PC-3 (cell line): ENCODE measurements around the gene SMARCA4. TPM values are rescaled to one million over a fixed set of nuclear protein-coding genes. Genes with fewer than 3 reads are reported as not detected.

Experiments
- ATAC-seq: fragments of 200-7000 bp; cut with Tn5 transposase; 2 replicates; pipeline ENCODE4 v1.9.1; 2020; ENCODE audit warnings: mild to moderate bottlenecking, moderate library complexity
- BruUV-seq: library from RNA; stranded (reverse); fragments of 400-500 nt; replicated peaks from 2 replicates; lab custom pipeline; 2021; lab: Mats Ljungman, UMichigan
- CTCF ChIA-PET: fragments of 300-600 bp; sonication (Branson Sonifier 250); formaldehyde crosslinking; loops from one replicate; lab custom pipeline; 2022; ENCODE audit warnings: antibody characterized with exemption; lab: Charles Lee
- POLR2A ChIA-PET: fragments of 300-600 bp; sonication (Branson Sonifier 250); formaldehyde crosslinking; loops from one replicate; lab custom pipeline; 2022; ENCODE audit warnings: antibody characterized with exemption; ENCODE audit not compliant: unreplicated experiment; lab: Charles Lee
- DNase-seq: peaks from one replicate; pipeline ENCODE4 v3.0.0-alpha.2; 2015
- H2AFZ ChIP-seq: fragments of 300-600 bp; sonication (generic); 2 replicates; pipeline ENCODE4 v1.6.0; 2016; ENCODE audit warnings: antibody characterized with exemption, low read length
- H3F3A ChIP-seq: fragments of 300-600 bp; sonication (generic); one replicate; pipeline ENCODE4 v1.6.0; 2017; ENCODE audit warnings: antibody characterized with exemption, low read length, control low read depth, mild to moderate bottlenecking; ENCODE audit not compliant: unreplicated experiment
- H3K27ac ChIP-seq: fragments of 300-600 bp; sonication (generic); 2 replicates; pipeline ENCODE4 v1.5.1; 2016; ENCODE audit warnings: mild to moderate bottlenecking, low read length
- H3K27me3 ChIP-seq: fragments of 300-600 bp; sonication (generic); 2 replicates; pipeline ENCODE4 v1.6.1; 2016; ENCODE audit warnings: low read length, mixed read lengths
- H3K36me3 ChIP-seq: fragments of 300-600 bp; sonication (generic); 2 replicates; pipeline ENCODE4 v1.6.1; 2016; ENCODE audit warnings: low read depth, mixed run types, low read length, mixed read lengths
- H3K4me1 ChIP-seq: fragments of 300-600 bp; sonication (generic); 2 replicates; pipeline ENCODE4 v1.5.1; 2016; ENCODE audit warnings: low read length; ENCODE audit not compliant: insufficient read depth
- H3K4me2 ChIP-seq: fragments of 300-600 bp; sonication (generic); 2 replicates; pipeline ENCODE4 v1.6.0; 2016; ENCODE audit warnings: low read length
- H3K4me3 ChIP-seq: fragments of 300-600 bp; sonication (generic); 2 replicates; pipeline ENCODE4 v1.5.1; 2016; ENCODE audit warnings: mild to moderate bottlenecking, low read length, mixed read lengths
- H3K79me2 ChIP-seq: fragments of 300-600 bp; sonication (generic); 2 replicates; pipeline ENCODE4 v1.6.1; 2017; ENCODE audit warnings: low read length, mixed read lengths
- H3K9ac ChIP-seq: fragments of 300-600 bp; sonication (generic); 2 replicates; pipeline ENCODE4 v1.6.0; 2016; ENCODE audit warnings: mild to moderate bottlenecking, low read length
- H3K9me2 ChIP-seq: fragments of 300-600 bp; sonication (generic); replicated peaks from 2 replicates; pipeline ENCODE4 v1.6.1; 2016; ENCODE audit warnings: mixed run types, low read length, mixed read lengths
- H3K9me3 ChIP-seq: fragments of 300-600 bp; sonication (generic); 2 replicates; pipeline ENCODE4 v1.6.1; 2016; ENCODE audit warnings: low read length, mixed read lengths
- H4K20me1 ChIP-seq: fragments of 300-600 bp; sonication (generic); 2 replicates; pipeline ENCODE4 v1.6.1; 2016; ENCODE audit warnings: low read length, mixed read lengths
- EZH2 ChIP-seq: fragments of 300-600 bp; sonication (generic); IDR thresholded peaks from one replicate; pipeline ENCODE4 v1.6.1; 2017; ENCODE audit warnings: antibody characterized with exemption, mild to moderate bottlenecking, low read length; ENCODE audit not compliant: unreplicated experiment
- EZH2phosphoT487 ChIP-seq: fragments of 300-600 bp; sonication (generic); IDR thresholded peaks from 2 replicates; pipeline ENCODE4 v1.6.1; 2018; ENCODE audit warnings: mild to moderate bottlenecking, antibody characterized with exemption, low read length, borderline replicate concordance
- intact Hi-C: fragments of 100-400 bp; cut with micrococcal nuclease; formaldehyde crosslinking; loops from 2 replicates; pipeline ENCODE4 v1.9.0; 2023
- total RNA-seq: library from RNA; depleted of rRNA; stranded (reverse); fragments of >200 nt; gene quantifications from 2 replicates; pipeline ENCODE4 v1.2.3, GENCODE V29; 2014
- TF ChIP-seq, protein P1 (sequence below): fragments of 300-600 bp; sonication (generic); conservative IDR thresholded peaks from 2 replicates; pipeline ENCODE4 v1.5.1; 2017; ENCODE audit warnings: antibody characterized with exemption, low read depth, mild to moderate bottlenecking, low read length

SMARCA4 gene
- total RNA-seq, 1 experiment from 2014 or later: 197 TPM

DNA sequence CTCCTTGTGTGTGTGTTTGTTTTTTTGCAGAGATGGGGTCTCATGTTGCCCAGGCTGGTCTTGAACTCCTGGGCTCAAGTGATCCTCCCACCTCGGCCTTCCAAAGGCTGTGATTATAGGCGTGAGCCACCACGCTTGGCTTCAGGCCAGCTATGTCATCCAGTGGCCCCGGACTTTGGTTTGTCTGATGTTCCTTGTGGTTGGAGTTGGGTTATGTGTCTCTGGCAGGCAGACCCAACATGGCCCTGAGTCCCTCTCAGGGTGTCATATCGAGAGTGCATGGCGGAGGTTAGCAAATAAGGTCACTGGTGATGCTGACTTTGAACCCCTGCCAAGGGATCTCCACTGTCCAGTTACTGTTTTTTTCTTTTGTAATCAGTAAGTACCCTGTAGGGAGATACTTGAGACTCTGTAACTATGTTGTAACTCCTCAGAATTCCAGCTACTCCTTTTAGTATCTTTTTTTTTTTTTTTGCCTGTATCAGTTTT, 37.3 kb downstream of the SMARCA4 start:
- H3K79me2 ChIP-seq: no peaks in the 10 kb centered on the region
- no peaks in the 10 kb centered on the region for H3K9me2 ChIP-seq
- no peaks in the 10 kb centered on the region for H3K4me1 ChIP-seq
- no peak overlapping the region for H3K9ac ChIP-seq
- ATAC-seq (no peak), DNase-seq (peak; percentile 22)
- intact Hi-C loops: no loop called here
- TF ChIP-seq, protein P1, sequence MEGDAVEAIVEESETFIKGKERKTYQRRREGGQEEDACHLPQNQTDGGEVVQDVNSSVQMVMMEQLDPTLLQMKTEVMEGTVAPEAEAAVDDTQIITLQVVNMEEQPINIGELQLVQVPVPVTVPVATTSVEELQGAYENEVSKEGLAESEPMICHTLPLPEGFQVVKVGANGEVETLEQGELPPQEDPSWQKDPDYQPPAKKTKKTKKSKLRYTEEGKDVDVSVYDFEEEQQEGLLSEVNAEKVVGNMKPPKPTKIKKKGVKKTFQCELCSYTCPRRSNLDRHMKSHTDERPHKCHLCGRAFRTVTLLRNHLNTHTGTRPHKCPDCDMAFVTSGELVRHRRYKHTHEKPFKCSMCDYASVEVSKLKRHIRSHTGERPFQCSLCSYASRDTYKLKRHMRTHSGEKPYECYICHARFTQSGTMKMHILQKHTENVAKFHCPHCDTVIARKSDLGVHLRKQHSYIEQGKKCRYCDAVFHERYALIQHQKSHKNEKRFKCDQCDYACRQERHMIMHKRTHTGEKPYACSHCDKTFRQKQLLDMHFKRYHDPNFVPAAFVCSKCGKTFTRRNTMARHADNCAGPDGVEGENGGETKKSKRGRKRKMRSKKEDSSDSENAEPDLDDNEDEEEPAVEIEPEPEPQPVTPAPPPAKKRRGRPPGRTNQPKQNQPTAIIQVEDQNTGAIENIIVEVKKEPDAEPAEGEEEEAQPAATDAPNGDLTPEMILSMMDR: no peak
- TF ChIP-seq EZH2phosphoT487: no peak
- TF ChIP-seq EZH2: no peak
- H3F3A ChIP-seq: no peaks in the 10 kb centered on the region
- no peak overlapping the region for H3K4me2 ChIP-seq
- no peaks in the 10 kb centered on the region for H3K9me3 ChIP-seq
- no peaks in the 10 kb centered on the region for H3K27me3 ChIP-seq
- BruUV-seq: no TSS peak
- H3K36me3 ChIP-seq: peaks cover 65% of the 10 kb centered on the region
- no peak overlapping the region for H2AFZ ChIP-seq
- no peak overlapping the region for H3K27ac ChIP-seq
- H4K20me1 ChIP-seq: no peaks in the 10 kb centered on the region
- H3K4me3 ChIP-seq: no peak overlapping the region
- CTCF ChIA-PET: interaction anchor here (0.6 to 0.7 kb wide), 3 partner anchors 55 to 57 kb away, joined by 3 to 6 read pairs (median 4); no protein-coding TSS in a partner anchor
- POLR2A ChIA-PET: no interaction called here

DNA sequence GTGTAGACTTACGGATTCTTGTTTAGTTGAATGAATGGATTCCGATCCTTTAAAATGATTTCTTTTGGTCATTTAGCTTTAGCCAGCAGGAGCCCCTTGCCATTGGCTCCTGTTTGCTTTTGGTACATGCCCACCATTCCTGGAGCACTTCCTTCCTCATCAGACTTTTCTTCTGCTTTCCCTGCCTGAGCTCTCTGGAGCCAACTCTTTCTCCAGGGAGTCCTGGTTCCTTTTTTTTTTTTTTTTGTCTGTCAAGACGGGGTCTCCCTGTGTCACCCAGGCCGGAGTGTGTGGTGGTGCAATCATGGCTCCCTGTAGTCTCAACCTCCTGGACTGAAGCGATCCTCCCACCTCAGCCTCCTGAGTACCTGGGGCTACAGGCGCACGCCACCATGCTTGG, 37.8 kb downstream of the SMARCA4 start:
- DNase-seq: no peak
- TF ChIP-seq, protein P1: no peak
- TF ChIP-seq EZH2phosphoT487 (no peak), EZH2 (no peak)
- ChIA-PET CTCF (interaction anchor here (0.5 to 0.6 kb wide), 3 partner anchors 56 to 62 kb away, joined by 3 to 5 read pairs (median 4); no protein-coding TSS in a partner anchor), POLR2A (no interaction called here)
- Histone ChIP-seq H3K79me2 (no peaks in the 10 kb centered on the region), H3K4me1 (no peaks in the 10 kb centered on the region), H3K9ac (no peak overlapping the region), H4K20me1 (no peaks in the 10 kb centered on the region), H3K4me3 (no peak overlapping the region), H3K4me2 (no peak overlapping the region), H3K27me3 (no peaks in the 10 kb centered on the region), H3K9me3 (no peaks in the 10 kb centered on the region), H3K9me2 (no peaks in the 10 kb centered on the region), H3K36me3 (peaks cover 67% of the 10 kb centered on the region), H2AFZ (no peak overlapping the region), H3K27ac (no peak overlapping the region), H3F3A (no peaks in the 10 kb centered on the region)
- no TSS peak for BruUV-seq
- no peak for ATAC-seq
- intact Hi-C loops: no loop called here

DNA sequence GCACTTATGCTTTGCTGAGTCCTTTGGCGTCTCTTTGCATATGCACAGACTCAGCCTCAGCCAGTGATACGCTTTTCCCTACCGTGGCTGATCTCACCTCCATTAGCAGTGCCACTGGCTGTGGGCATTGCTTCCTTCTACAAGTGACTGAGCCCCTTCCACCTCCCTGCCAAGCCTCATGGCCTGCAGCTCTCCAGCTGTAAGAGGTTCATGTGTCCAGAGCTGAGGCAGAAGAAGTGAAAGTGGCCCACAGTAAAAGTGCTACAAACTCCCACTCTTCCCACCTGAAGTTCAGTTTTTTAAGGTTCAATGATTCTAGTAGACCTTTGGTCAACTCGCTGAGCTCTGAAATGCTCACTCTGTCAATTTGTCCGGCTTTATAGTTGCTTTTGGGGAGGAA, 44.7 kb downstream of the SMARCA4 start:
- no peak for TF ChIP-seq EZH2phosphoT487
- TF ChIP-seq EZH2: no peak
- TF ChIP-seq, protein P1: no peak
- no peak overlapping the region for H3K27ac ChIP-seq

More for the DNA sequence above, 44.7 kb downstream of the SMARCA4 start:
- ChIA-PET CTCF (no interaction called here), POLR2A (no interaction called here)
- H3K36me3 ChIP-seq: peaks cover 52% of the 10 kb centered on the region
- intact Hi-C loops: no loop called here
- no peaks in the 10 kb centered on the region for H3F3A ChIP-seq
- no peak for ATAC-seq
- no peak overlapping the region for H3K9ac ChIP-seq
- H3K9me3 ChIP-seq: no peaks in the 10 kb centered on the region
- no peaks in the 10 kb centered on the region for H4K20me1 ChIP-seq
- no peaks in the 10 kb centered on the region for H3K4me1 ChIP-seq
- H3K27me3 ChIP-seq: no peaks in the 10 kb centered on the region
- no peak overlapping the region for H3K4me3 ChIP-seq
- no peaks in the 10 kb centered on the region for H3K79me2 ChIP-seq
- BruUV-seq: no TSS peak
- H2AFZ ChIP-seq: no peak overlapping the region
- no peak overlapping the region for H3K4me2 ChIP-seq
- no peaks in the 10 kb centered on the region for H3K9me2 ChIP-seq
- no peak for DNase-seq
